Measurements from ENCODE around the gene CPN2. TPM values are rescaled to one million over a fixed set of nuclear protein-coding genes. Genes with fewer than 3 reads are reported as not detected.

CPN2 gene
- total and polyA plus RNA-seq, 11 donors: 0.14 to 6.0 (median 0.72) TPM

DNA sequence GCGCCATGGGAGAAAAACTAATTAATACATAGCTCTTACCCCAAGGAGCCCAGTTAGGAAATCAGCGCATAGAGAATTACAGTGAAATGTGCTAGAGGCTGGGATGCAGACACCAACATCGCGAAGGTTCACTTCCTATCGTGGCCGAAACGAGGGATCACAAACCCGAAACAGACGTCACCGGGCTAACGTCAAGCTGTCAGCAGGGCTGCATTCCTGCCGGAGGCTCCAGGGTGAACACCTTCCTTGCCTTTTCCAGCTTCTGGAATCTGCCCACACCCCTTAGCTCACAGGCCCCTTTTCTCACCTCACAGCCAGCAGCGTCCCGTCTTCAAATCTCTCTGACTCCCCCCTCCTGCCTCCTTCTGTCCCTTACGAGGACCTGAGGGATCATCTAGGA is 34.9 kb upstream of the CPN2 start:
- peaks cover 0 to 10% (median 4%) of the 10 kb centered on the region in 9 donors for H3K27me3 ChIP-seq
- H3K4me1 ChIP-seq: no peaks in the 10 kb centered on the region
- no peak for TF ChIP-seq POLR2A (IDR thresholded peaks at IDR 0.05)
- TF ChIP-seq, protein P1, sequence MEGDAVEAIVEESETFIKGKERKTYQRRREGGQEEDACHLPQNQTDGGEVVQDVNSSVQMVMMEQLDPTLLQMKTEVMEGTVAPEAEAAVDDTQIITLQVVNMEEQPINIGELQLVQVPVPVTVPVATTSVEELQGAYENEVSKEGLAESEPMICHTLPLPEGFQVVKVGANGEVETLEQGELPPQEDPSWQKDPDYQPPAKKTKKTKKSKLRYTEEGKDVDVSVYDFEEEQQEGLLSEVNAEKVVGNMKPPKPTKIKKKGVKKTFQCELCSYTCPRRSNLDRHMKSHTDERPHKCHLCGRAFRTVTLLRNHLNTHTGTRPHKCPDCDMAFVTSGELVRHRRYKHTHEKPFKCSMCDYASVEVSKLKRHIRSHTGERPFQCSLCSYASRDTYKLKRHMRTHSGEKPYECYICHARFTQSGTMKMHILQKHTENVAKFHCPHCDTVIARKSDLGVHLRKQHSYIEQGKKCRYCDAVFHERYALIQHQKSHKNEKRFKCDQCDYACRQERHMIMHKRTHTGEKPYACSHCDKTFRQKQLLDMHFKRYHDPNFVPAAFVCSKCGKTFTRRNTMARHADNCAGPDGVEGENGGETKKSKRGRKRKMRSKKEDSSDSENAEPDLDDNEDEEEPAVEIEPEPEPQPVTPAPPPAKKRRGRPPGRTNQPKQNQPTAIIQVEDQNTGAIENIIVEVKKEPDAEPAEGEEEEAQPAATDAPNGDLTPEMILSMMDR (IDR thresholded peaks at IDR 0.05): no peak
- WGBS, 4 donors: 46 to 51% (median 51%) methylated on average over 15 of the region's 15 CpGs
- no peak for ATAC-seq
- peaks cover 0 to 10% (median 0%) of the 10 kb centered on the region in 12 donors for H3K9me3 ChIP-seq
- DNase-seq: no peak
- H3K27ac ChIP-seq: no peak overlapping the region
- intact Hi-C loops (cut with DNase I): no loop called here
- no peak overlapping the region for H3K4me3 ChIP-seq
- no peaks in the 10 kb centered on the region for H3K36me3 ChIP-seq

DNA sequence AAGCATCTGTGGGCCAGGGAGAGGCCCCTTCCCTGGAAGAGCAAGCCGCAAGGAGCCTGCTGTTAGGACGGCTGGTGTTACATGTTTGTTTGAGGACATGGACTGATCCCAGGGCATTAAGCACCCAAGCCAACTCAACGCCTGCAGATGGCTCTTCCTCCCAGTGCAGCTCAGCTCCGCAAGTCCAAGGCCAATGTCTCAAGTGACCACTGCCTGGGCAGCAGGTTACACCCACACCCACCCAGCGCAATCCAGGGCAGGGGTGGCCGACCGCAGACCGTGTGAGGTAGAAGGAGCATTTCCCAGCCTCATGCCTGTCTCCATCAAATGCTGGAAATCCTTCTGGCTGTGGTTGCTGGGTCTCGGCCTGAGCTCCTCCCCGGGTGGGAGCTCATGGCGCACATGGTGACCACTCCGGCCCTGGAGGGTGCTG is 33.5 kb upstream of the CPN2 start:
- 84 to 100% (median 94%) methylated on average over 11 to 12 of the region's 12 CpGs for WGBS, 4 donors
- Histone ChIP-seq H3K9me3 (no peaks in the 10 kb centered on the region), H3K4me3 (no peak overlapping the region), H3K4me1 (no peaks in the 10 kb centered on the region), H3K27me3 (peaks cover 0 to 16% (median 4%) of the 10 kb centered on the region in 9 donors), H3K27ac (no peak overlapping the region), H3K36me3 (no peaks in the 10 kb centered on the region)
- DNase-seq (no peak), ATAC-seq (no peak)
- no peak for TF ChIP-seq POLR2A (IDR thresholded peaks at IDR 0.05)
- TF ChIP-seq, protein P1 (IDR thresholded peaks at IDR 0.05): no peak
- intact Hi-C loops (cut with DNase I): no loop called here

DNA sequence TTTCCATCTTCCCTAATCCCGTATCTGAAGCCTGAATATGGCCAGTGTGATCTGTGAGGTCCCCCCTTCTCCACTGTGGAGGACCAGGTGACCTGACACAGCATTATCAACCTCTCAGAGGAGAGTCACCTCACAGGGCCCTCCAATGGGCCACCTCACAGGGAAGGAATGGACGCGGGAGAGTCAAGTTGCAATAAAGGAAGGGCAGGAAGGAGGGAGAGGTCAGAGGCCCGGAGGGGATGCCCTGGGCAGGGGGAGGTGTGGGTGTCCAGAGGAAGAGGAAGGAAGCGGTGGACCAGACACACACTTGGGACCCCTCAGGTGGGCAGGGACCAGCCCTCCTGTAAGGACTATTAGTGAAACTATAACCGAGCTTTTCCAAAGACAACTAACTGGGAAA is 33.0 kb upstream of the CPN2 start:
- no peak for ATAC-seq
- TF ChIP-seq, protein P1 (IDR thresholded peaks at IDR 0.05): no peak
- no peak for TF ChIP-seq POLR2A (IDR thresholded peaks at IDR 0.05)
- intact Hi-C loops (cut with DNase I): no loop called here
- Histone ChIP-seq H3K27me3 (peaks cover 0 to 17% (median 4%) of the 10 kb centered on the region in 9 donors), H3K9me3 (no peaks in the 10 kb centered on the region), H3K27ac (no peak overlapping the region), H3K36me3 (no peaks in the 10 kb centered on the region), H3K4me1 (no peaks in the 10 kb centered on the region), H3K4me3 (no peak overlapping the region)
- DNase-seq: no peak
- 77 to 81% (median 80%) methylated on average over 6 of the region's 6 CpGs for WGBS, 4 donors

DNA sequence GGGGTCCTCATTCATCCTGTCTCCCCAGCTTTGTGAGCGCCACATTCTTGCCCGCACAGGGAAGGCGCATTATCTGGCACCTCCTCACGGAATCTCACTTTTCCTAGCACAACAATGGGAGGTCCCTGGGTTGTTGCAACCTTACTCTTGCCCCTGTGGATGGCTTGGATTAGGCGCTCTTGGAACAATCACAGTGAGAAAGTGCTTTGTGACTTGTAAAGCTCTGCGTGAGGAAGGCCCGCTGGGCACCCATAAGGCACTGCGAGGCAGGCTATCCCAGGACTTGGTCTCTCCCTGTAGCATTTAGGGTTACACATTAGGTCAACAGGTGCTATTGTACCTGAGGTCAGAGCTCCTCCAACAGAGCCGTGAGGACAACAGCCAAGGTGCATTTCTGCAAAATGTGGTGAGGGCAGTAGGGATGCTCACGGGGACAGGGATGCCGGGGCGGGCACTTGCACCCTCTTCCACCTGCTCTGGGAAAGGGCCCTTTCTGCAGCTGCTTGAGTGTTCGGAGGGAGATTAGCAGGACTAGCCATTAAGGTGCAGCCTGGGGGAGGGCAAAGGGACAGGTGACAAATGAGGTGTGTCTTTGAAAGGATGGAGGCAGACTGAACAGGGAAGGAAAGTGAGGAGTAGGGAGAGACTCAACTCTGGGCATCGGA is 32.3 kb upstream of the CPN2 start:
- Histone ChIP-seq H3K4me3 (no peak overlapping the region), H3K9me3 (no peaks in the 10 kb centered on the region), H3K4me1 (no peaks in the 10 kb centered on the region), H3K36me3 (no peaks in the 10 kb centered on the region), H3K27me3 (peaks cover 0 to 17% (median 4%) of the 10 kb centered on the region in 9 donors), H3K27ac (no peak overlapping the region)
- intact Hi-C loops (cut with DNase I): no loop called here
- ATAC-seq: no peak
- 88 to 93% (median 90%) methylated on average over 14 of the region's 14 CpGs for WGBS, 4 donors
- no peak for DNase-seq
- no peak for TF ChIP-seq POLR2A (IDR thresholded peaks at IDR 0.05)
- TF ChIP-seq, protein P1 (IDR thresholded peaks at IDR 0.05): no peak

Data from heart left ventricle (tissue), 16 donors.